Liver (tissue), 9 donors: ENCODE results near the gene HSPE1. TPM values are rescaled to one million over a fixed set of nuclear protein-coding genes. Genes with fewer than 3 reads are reported as not detected.
A peak's percentile ranks its signal among the peaks of the same experiment; 100 is the strongest.

Experiments used
- DNase-seq: peaks from one replicate; pipeline ENCODE4 v3.0.0-alpha.2; 2017; ENCODE audit warnings: low spot score
- H3K27ac ChIP-seq, 2 donors: one replicate each; pipeline ENCODE4 v1.7.0; 2013; ENCODE audit warnings: inconsistent platforms in 2 of 2, low read length in 2 of 2, control low read depth in 1 of 2, low read depth in 1 of 2, mild to moderate bottlenecking in 1 of 2
- H3K27me3 ChIP-seq, 4 donors: one replicate each; pipeline versions ENCODE4 v1.6.1 to v1.7.0; 2013; ENCODE audit warnings: low read length in 3 of 4, inconsistent platforms in 1 of 4, mild to moderate bottlenecking in 1 of 4, moderate library complexity in 1 of 4; ENCODE audit not compliant: control insufficient read depth in 4 of 4, insufficient read depth in 4 of 4
- H3K36me3 ChIP-seq, 4 donors: one replicate each; pipeline versions ENCODE4 v1.6.1 to v1.7.0; 2013; ENCODE audit warnings: low read length in 3 of 4, mild to moderate bottlenecking in 3 of 4, low read depth in 1 of 4, moderate library complexity in 1 of 4; ENCODE audit not compliant: control insufficient read depth in 4 of 4, insufficient read depth in 3 of 4
- H3K4me1 ChIP-seq, 4 donors: one replicate each; pipeline versions ENCODE4 v1.6.1 to v1.7.0; 2013; ENCODE audit warnings: low read length in 3 of 4, mild to moderate bottlenecking in 3 of 4, moderate library complexity in 1 of 4; ENCODE audit not compliant: control insufficient read depth in 4 of 4, insufficient read depth in 4 of 4
- H3K4me3 ChIP-seq, 3 donors: one replicate each; pipeline versions ENCODE4 v1.6.1 to v1.7.0; 2013; ENCODE audit warnings: low read length in 3 of 3, control low read depth in 1 of 3, low read depth in 1 of 3, mild to moderate bottlenecking in 1 of 3
- H3K9ac ChIP-seq, 2 donors: one replicate each; pipeline ENCODE4 v1.7.0; 2013; ENCODE audit warnings: low read length in 2 of 2, mild to moderate bottlenecking in 2 of 2, moderate library complexity in 2 of 2, control low read depth in 1 of 2, low read depth in 1 of 2
- H3K9me3 ChIP-seq, 4 donors: one replicate each; pipeline versions ENCODE4 v1.6.1 to v1.7.0; 2013; ENCODE audit warnings: low read length in 3 of 4; ENCODE audit not compliant: control insufficient read depth in 4 of 4
- EGR1 ChIP-seq, 2 donors: IDR thresholded peaks; 2 replicates each; pipeline ENCODE4 v1.6.1; 2016 to 2018; ENCODE audit warnings: antibody characterized with exemption in 2 of 2, low read depth in 2 of 2
- FOXA1 ChIP-seq: IDR thresholded peaks from 2 replicates; pipeline ENCODE4 v1.6.1; 2016; ENCODE audit warnings: antibody characterized with exemption
- FOXA2 ChIP-seq: IDR thresholded peaks from 2 replicates; pipeline ENCODE4 v1.6.1; 2016; ENCODE audit warnings: antibody characterized with exemption
- GABPA ChIP-seq, 2 donors: IDR thresholded peaks in 1 of 2; conservative IDR thresholded peaks in 1 of 2; 2 replicates each; pipeline ENCODE4 v1.6.1; 2016; ENCODE audit warnings: antibody characterized with exemption in 2 of 2, mild to moderate bottlenecking in 1 of 2, moderate library complexity in 1 of 2
- HNF4A ChIP-seq, 2 donors: conservative IDR thresholded peaks; 2 replicates each; pipeline ENCODE4 v1.6.1; 2016; ENCODE audit warnings: antibody characterized with exemption in 2 of 2, mild to moderate bottlenecking in 2 of 2
- HNF4G ChIP-seq: IDR thresholded peaks from 2 replicates; pipeline ENCODE4 v1.6.1; 2016; ENCODE audit warnings: antibody characterized with exemption
- JUND ChIP-seq, 2 donors: IDR thresholded peaks; 2 replicates each; pipeline ENCODE4 v1.6.1; 2016; ENCODE audit warnings: antibody characterized with exemption in 2 of 2
- RAD21 ChIP-seq, 2 donors: IDR thresholded peaks; 2 replicates each; pipeline ENCODE4 v1.6.1; 2016; ENCODE audit warnings: antibody characterized with exemption in 2 of 2, mild to moderate bottlenecking in 2 of 2
- RXRA ChIP-seq, 2 donors: IDR thresholded peaks; 2 replicates each; pipeline ENCODE4 v1.6.1; 2017 to 2018; ENCODE audit warnings: antibody characterized with exemption in 2 of 2, mild to moderate bottlenecking in 1 of 2
- SP1 ChIP-seq: IDR thresholded peaks from 2 replicates; pipeline ENCODE4 v1.6.1; 2018; ENCODE audit warnings: antibody characterized with exemption, mild to moderate bottlenecking
- TAF1 ChIP-seq: conservative IDR thresholded peaks from 2 replicates; pipeline ENCODE4 v1.6.1; 2016; ENCODE audit warnings: antibody characterized with exemption, mild to moderate bottlenecking
- YY1 ChIP-seq: IDR thresholded peaks from 2 replicates; pipeline ENCODE4 v1.6.1; 2016; ENCODE audit warnings: antibody characterized with exemption, mild to moderate bottlenecking
- WGBS: extraction: QIAGEN DNeasy Blood & Tissue Kit; methylation state at CpG from one replicate; pipeline ENCODE4 v1.1.7; 2013; 5-methylcytosine and 5-hydroxymethylcytosine counted together
- polyA plus RNA-seq, 2 donors: library from polyadenylated mRNA; stranded (reverse) in 1 of 2; unstranded in 1 of 2; fragments of 200-250 nt in 1 of 2; fragments of >200 nt in 1 of 2; fragmentation: Nextera tagmentation in 1 of 2; extraction: Ambion mirVana in 1 of 2; gene quantifications; one replicate each; pipeline versions ENCODE4 v1.2.1 to v1.2.3, GENCODE V29; 2013 to 2015
- total RNA-seq, 2 donors: library from RNA; depleted of rRNA; stranded (reverse); fragments of >200 nt; gene quantifications; one replicate each; pipeline ENCODE4 v1.2.3, GENCODE V29; 2014
- TF ChIP-seq, protein P1 (sequence below): IDR thresholded peaks from 2 replicates; pipeline ENCODE4 v1.6.1; 2016; ENCODE audit warnings: antibody characterized with exemption
- TF ChIP-seq, protein P2 (sequence below): IDR thresholded peaks from 2 replicates; pipeline ENCODE4 v1.6.1; 2016; ENCODE audit warnings: antibody characterized with exemption
- TF ChIP-seq, protein P3 (sequence below): fragments of 150-350 bp; IDR thresholded peaks from 2 replicates; pipeline ENCODE4 v1.5.1; 2017; ENCODE audit warnings: improper control_type of control experiment, low read depth, low read length; ENCODE audit not compliant: missing input control
- TF ChIP-seq, protein P4 (sequence below): IDR thresholded peaks from 2 replicates; pipeline ENCODE4 v1.6.1; 2016; ENCODE audit warnings: antibody characterized with exemption
- TF ChIP-seq, protein P5 (sequence below): IDR thresholded peaks from 2 replicates; pipeline ENCODE4 v1.6.1; 2016; ENCODE audit warnings: antibody characterized with exemption, mild to moderate bottlenecking
- donor health status: healthy.
- donor health status: healthy.
- donor health status: healthy.
- donor health status: healthy.
- donor health status: healthy.

HSPE1 gene
- total and polyA plus RNA-seq, 4 donors = 88.2 to 347 (median 190) TPM

DNA sequence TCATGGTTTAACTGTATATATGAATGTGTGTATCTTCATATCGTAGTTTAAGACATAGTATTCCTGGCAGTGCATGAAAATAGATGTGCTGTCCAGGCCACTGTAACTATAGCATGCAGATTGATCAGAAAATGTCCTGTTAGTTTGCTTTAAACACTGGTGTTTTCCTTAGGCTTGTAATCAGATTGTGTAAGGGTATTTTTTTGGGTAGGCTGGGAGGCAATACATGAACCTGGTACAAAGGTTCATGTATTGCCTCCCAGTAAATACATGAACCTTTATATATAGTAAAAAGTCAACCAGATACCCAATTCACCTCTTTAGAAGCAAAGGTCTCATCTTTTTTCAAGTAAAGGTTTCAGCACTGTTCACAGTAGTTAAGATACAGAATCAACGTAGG, 45.3 kb upstream of the HSPE1 start:
- Histone ChIP-seq H3K4me3 (peak overlapping the region; percentile 70 to 96 (median 92)), H3K4me1 (peaks cover 2 to 25% (median 8%) of the 10 kb centered on the region in 4 donors), H3K27ac (peak overlapping the region; percentile 100), H3K36me3 (peaks cover 0 to 3% (median under 1%) of the 10 kb centered on the region in 4 donors), H3K9me3 (no peaks in the 10 kb centered on the region), H3K9ac (peak overlapping the region; percentile 96 to 100), H3K27me3 (no peaks in the 10 kb centered on the region)
- WGBS = 46% methylated on average over 2 of the region's 2 CpGs
- no peak for TF ChIP-seq FOXA1
- peak in 1 of 2 donors; percentile 17 for TF ChIP-seq RXRA (IDR thresholded peaks at IDR 0.05)
- no peak for TF ChIP-seq EGR1 (IDR thresholded peaks at IDR 0.05; ENCODE audit: low read depth in 2 of 2)
- TF ChIP-seq HNF4G = peak; percentile 42
- TF ChIP-seq FOXA2 = no peak
- TF ChIP-seq, protein P1, sequence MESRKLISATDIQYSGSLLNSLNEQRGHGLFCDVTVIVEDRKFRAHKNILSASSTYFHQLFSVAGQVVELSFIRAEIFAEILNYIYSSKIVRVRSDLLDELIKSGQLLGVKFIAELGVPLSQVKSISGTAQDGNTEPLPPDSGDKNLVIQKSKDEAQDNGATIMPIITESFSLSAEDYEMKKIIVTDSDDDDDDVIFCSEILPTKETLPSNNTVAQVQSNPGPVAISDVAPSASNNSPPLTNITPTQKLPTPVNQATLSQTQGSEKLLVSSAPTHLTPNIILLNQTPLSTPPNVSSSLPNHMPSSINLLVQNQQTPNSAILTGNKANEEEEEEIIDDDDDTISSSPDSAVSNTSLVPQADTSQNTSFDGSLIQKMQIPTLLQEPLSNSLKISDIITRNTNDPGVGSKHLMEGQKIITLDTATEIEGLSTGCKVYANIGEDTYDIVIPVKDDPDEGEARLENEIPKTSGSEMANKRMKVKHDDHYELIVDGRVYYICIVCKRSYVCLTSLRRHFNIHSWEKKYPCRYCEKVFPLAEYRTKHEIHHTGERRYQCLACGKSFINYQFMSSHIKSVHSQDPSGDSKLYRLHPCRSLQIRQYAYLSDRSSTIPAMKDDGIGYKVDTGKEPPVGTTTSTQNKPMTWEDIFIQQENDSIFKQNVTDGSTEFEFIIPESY = peak; percentile 23
- no peak for TF ChIP-seq YY1
- no peak for TF ChIP-seq RAD21 (IDR thresholded peaks at IDR 0.05)
- TF ChIP-seq JUND (IDR thresholded peaks at IDR 0.05) = no peak
- TF ChIP-seq, protein P2, sequence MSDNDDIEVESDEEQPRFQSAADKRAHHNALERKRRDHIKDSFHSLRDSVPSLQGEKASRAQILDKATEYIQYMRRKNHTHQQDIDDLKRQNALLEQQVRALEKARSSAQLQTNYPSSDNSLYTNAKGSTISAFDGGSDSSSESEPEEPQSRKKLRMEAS = no peak
- TF ChIP-seq, protein P3, sequence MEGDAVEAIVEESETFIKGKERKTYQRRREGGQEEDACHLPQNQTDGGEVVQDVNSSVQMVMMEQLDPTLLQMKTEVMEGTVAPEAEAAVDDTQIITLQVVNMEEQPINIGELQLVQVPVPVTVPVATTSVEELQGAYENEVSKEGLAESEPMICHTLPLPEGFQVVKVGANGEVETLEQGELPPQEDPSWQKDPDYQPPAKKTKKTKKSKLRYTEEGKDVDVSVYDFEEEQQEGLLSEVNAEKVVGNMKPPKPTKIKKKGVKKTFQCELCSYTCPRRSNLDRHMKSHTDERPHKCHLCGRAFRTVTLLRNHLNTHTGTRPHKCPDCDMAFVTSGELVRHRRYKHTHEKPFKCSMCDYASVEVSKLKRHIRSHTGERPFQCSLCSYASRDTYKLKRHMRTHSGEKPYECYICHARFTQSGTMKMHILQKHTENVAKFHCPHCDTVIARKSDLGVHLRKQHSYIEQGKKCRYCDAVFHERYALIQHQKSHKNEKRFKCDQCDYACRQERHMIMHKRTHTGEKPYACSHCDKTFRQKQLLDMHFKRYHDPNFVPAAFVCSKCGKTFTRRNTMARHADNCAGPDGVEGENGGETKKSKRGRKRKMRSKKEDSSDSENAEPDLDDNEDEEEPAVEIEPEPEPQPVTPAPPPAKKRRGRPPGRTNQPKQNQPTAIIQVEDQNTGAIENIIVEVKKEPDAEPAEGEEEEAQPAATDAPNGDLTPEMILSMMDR = no peak
- peak; percentile 52 for TF ChIP-seq SP1
- no peak for TF ChIP-seq TAF1
- TF ChIP-seq, protein P4, sequence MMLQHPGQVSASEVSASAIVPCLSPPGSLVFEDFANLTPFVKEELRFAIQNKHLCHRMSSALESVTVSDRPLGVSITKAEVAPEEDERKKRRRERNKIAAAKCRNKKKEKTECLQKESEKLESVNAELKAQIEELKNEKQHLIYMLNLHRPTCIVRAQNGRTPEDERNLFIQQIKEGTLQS = peak; percentile 21
- TF ChIP-seq HNF4A (conservative IDR thresholded peaks at IDR 0.05) = peak; percentile 83 to 92
- TF ChIP-seq GABPA (IDR thresholded peaks at IDR 0.05 in 1 of 2, conservative IDR thresholded peaks at IDR 0.05 in 1 of 2) = no peak
- TF ChIP-seq, protein P5, sequence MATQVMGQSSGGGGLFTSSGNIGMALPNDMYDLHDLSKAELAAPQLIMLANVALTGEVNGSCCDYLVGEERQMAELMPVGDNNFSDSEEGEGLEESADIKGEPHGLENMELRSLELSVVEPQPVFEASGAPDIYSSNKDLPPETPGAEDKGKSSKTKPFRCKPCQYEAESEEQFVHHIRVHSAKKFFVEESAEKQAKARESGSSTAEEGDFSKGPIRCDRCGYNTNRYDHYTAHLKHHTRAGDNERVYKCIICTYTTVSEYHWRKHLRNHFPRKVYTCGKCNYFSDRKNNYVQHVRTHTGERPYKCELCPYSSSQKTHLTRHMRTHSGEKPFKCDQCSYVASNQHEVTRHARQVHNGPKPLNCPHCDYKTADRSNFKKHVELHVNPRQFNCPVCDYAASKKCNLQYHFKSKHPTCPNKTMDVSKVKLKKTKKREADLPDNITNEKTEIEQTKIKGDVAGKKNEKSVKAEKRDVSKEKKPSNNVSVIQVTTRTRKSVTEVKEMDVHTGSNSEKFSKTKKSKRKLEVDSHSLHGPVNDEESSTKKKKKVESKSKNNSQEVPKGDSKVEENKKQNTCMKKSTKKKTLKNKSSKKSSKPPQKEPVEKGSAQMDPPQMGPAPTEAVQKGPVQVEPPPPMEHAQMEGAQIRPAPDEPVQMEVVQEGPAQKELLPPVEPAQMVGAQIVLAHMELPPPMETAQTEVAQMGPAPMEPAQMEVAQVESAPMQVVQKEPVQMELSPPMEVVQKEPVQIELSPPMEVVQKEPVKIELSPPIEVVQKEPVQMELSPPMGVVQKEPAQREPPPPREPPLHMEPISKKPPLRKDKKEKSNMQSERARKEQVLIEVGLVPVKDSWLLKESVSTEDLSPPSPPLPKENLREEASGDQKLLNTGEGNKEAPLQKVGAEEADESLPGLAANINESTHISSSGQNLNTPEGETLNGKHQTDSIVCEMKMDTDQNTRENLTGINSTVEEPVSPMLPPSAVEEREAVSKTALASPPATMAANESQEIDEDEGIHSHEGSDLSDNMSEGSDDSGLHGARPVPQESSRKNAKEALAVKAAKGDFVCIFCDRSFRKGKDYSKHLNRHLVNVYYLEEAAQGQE = no peak
- DNase-seq = no peak
